Upper lobe of right lung (tissue), 1 donor: ENCODE measurements around the gene DENND5A. TPM values are rescaled to one million over a fixed set of nuclear protein-coding genes. Genes with fewer than 3 reads are reported as not detected.

Experiments used
- ATAC-seq: fragments of 200-7000 bp; cut with Tn5 transposase; one replicate; pipeline ENCODE4 v1.9.1; 2020; ENCODE audit warnings: mild to moderate bottlenecking, moderate library complexity
- DNase-seq: peaks from one replicate; pipeline ENCODE4 v3.0.0-alpha.2; 2020
- H3K27ac ChIP-seq: fragments of 200-600 bp; one replicate; pipeline ENCODE4 v1.8.0; 2022
- H3K27me3 ChIP-seq: fragments of 200-600 bp; one replicate; pipeline ENCODE4 v1.8.0; 2022; ENCODE audit warnings: mild to moderate bottlenecking
- H3K36me3 ChIP-seq: fragments of 200-600 bp; one replicate; pipeline ENCODE4 v1.8.0; 2022
- H3K4me1 ChIP-seq: fragments of 200-600 bp; one replicate; pipeline ENCODE4 v1.8.0; 2022
- H3K4me3 ChIP-seq: fragments of 200-600 bp; one replicate; pipeline ENCODE4 v1.8.0; 2022; ENCODE audit warnings: mild to moderate bottlenecking
- H3K9me3 ChIP-seq: fragments of 200-600 bp; one replicate; pipeline ENCODE4 v1.8.0; 2022
- intact Hi-C: fragments of 100-400 bp; cut with DNase I; formaldehyde crosslinking; loops from one replicate; pipeline ENCODE4 v1.11.0; 2022
- total RNA-seq: library from RNA; stranded (reverse); fragmentation: NEBNext Ultra II Directional; extraction: Animal tissue kit (Norgen Biotek cat#: 25700); gene quantifications from one replicate; pipeline ENCODE4 v1.2.1, GENCODE V29; 2021
- TF ChIP-seq, protein P1 (sequence below): fragments of 200-600 bp; IDR thresholded peaks from one replicate; pipeline ENCODE4 v1.8.0; 2022; ENCODE audit warnings: antibody characterized with exemption
- donor health status: DM: no; HTN: yes; CAD: no; lungs with severe emphysema.

The DENND5A gene
- total RNA-seq, 1 donor from 2014 or later, result 90.8 TPM

DNA sequence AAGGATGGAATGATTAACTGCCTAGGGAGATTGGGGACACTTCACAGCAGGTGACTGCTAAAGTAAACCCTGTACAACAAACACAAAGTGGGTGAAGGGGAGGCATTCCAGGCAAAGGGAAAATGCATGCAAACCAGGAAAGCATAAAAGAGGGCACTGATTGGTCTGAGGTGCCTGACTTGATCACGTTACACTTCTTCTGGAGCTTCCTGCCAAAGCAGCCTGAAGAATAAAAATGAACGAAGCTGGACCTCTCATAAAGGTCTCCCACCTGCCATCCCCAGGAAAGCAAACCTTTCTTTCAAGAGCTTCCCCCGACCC lies 127.1 kb downstream of the DENND5A start:
- Histone ChIP-seq H3K9me3 (no peaks in the 10 kb centered on the region), H3K27me3 (no peaks in the 10 kb centered on the region), H3K27ac (peak overlapping the region; percentile 32), H3K4me3 (no peak overlapping the region), H3K4me1 (peaks cover 32% of the 10 kb centered on the region), H3K36me3 (peaks cover 50% of the 10 kb centered on the region)
- TF ChIP-seq, protein P1, sequence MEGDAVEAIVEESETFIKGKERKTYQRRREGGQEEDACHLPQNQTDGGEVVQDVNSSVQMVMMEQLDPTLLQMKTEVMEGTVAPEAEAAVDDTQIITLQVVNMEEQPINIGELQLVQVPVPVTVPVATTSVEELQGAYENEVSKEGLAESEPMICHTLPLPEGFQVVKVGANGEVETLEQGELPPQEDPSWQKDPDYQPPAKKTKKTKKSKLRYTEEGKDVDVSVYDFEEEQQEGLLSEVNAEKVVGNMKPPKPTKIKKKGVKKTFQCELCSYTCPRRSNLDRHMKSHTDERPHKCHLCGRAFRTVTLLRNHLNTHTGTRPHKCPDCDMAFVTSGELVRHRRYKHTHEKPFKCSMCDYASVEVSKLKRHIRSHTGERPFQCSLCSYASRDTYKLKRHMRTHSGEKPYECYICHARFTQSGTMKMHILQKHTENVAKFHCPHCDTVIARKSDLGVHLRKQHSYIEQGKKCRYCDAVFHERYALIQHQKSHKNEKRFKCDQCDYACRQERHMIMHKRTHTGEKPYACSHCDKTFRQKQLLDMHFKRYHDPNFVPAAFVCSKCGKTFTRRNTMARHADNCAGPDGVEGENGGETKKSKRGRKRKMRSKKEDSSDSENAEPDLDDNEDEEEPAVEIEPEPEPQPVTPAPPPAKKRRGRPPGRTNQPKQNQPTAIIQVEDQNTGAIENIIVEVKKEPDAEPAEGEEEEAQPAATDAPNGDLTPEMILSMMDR, result no peak
- ATAC-seq, result peak; percentile 4
- intact Hi-C loops, result no loop called here
- DNase-seq, result no peak

DNA sequence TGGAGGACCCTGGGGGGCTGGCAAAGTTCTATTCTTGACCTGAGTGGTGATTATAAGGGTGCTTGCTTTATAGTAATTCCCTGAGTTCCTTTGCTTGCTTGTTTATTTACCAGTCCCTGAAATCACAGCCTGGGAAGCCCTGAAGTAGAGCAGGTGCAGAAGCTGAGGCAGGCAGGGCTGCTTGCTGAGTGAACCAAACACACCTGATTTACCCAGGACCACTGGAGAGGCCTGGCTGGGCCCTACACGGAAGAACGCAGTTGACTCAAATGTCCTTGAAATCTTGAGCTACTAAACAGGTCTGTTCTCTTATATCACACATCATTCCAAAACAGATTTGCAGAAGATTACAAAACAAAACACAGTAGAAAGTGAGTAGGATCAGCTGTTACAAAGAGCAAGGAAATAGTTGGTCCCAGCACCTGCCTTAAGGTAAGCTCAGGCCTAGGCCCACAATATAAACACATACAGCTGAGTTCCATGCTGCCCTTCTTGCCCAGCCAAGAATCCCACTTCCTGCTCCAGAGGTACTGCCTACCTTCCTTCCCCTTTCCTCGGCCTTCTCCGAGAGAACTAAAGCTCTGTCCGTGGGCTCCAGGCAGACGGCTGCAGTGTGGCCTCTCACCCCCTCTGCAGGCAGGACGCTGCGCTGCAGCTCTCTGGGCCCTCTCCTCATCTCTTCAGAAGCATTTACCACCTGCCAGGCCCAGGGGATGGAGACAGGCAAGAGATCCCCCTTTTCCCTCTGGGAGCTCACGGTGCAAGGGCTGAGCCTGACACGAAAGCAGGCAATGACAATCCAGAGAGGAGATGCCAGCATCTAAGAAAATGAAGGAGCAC lies 127.6 kb downstream of the DENND5A start:
- H3K27ac ChIP-seq, result peak overlapping the region; percentile 67
- peak; percentile 89 for DNase-seq
- TF ChIP-seq, protein P1, result peak; percentile 95
- peaks cover 44% of the 10 kb centered on the region for H3K36me3 ChIP-seq
- intact Hi-C loops, result no loop called here
- H3K9me3 ChIP-seq, result no peaks in the 10 kb centered on the region
- H3K27me3 ChIP-seq, result no peaks in the 10 kb centered on the region
- ATAC-seq, result peak; percentile 99
- no peak overlapping the region for H3K4me3 ChIP-seq
- peaks cover 32% of the 10 kb centered on the region for H3K4me1 ChIP-seq

DNA sequence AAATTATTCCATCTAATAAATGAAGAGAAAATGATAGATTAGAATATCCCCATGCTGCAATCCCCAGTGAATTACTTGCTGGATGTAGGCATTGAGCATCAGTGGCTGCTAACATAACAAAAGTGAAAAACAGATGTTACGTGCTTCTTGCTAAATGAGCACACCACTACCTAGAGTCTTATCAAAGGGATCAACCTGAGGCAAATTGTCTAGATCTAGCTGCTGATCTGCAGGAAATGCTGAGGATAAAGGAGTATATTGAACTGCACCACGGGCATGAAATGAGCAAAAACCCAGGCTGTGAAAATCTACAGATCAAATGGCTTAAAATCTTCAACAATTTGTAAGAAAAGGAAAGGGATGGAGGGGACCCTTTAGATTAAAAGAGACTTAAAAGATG lies 128.4 kb downstream of the DENND5A start:
- Histone ChIP-seq H3K4me1 (peaks cover 32% of the 10 kb centered on the region), H3K36me3 (peaks cover 36% of the 10 kb centered on the region), H3K9me3 (no peaks in the 10 kb centered on the region), H3K27ac (peak overlapping the region; percentile 67), H3K4me3 (no peak overlapping the region), H3K27me3 (no peaks in the 10 kb centered on the region)
- TF ChIP-seq, protein P1, result no peak
- ATAC-seq, result no peak
- intact Hi-C loops, result no loop called here
- DNase-seq, result no peak

DNA sequence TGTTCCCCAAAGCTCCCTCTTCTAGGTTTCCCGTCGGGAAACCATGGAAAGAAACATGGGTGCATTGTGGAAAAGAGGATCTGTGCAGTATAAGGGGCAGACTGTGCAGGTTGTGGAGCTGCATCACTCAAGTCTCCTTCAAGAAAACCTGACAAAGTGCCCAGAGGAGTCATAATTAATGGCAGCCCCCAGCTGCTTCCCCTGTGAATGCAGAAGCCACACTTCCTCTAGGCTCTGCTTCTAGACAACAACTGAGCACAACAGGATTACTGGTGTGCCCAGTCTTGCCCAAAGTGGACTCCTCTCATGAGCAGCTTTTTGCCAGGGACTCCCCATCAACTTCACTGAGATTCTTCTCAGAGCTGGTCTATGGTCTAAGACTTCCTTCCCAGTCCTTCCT lies 131.2 kb downstream of the DENND5A start:
- intact Hi-C loops, result no loop called here
- H3K27me3 ChIP-seq, result no peaks in the 10 kb centered on the region
- H3K4me1 ChIP-seq, result peaks cover 24% of the 10 kb centered on the region
- DNase-seq (no peak), ATAC-seq (no peak)
- TF ChIP-seq, protein P1, result no peak
- no peak overlapping the region for H3K27ac ChIP-seq
- no peaks in the 10 kb centered on the region for H3K9me3 ChIP-seq
- H3K36me3 ChIP-seq, result peaks cover 9% of the 10 kb centered on the region
- H3K4me3 ChIP-seq, result no peak overlapping the region

DNA sequence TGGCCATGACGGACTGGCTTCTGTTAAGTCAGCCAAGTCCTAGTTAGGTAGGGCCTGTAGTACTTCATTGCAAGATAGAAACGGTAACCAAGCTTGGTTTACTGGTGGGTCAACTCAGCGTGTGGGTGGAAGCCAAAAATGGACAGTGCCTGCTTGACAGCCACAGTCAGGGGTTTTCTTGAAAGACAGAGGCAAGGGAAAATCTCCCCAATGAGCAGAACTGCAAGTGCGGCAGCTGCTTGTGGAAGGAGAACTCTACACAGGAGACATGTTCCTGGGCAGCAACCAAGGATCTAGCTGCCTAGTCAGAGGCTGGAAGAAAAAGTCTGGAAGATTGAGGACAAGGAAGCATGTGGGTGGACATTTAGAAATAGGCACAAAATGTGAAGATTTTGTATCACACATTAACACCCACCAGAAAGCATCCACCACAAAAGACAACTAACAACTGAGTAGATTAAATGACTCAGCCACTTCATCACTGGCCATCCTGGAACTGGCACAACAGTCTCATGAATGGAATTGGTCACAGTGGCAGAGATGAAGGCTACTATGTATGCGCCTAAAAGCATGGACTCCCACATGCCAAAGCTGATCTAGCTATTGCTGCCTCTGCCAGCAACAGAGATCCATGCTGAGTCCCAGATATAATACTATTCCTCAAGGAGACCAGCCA lies 132.8 kb downstream of the DENND5A start:
- TF ChIP-seq, protein P1, result no peak
- no peak overlapping the region for H3K27ac ChIP-seq
- intact Hi-C loops, result no loop called here
- no peaks in the 10 kb centered on the region for H3K27me3 ChIP-seq
- no peak overlapping the region for H3K4me3 ChIP-seq
- H3K36me3 ChIP-seq, result no peaks in the 10 kb centered on the region
- ATAC-seq (no peak), DNase-seq (no peak)
- H3K4me1 ChIP-seq, result peaks cover 8% of the 10 kb centered on the region
- H3K9me3 ChIP-seq, result no peaks in the 10 kb centered on the region
